ENCODE results near the gene ZNF710. TPM values are rescaled to one million over a fixed set of nuclear protein-coding genes. Genes with fewer than 3 reads are reported as not detected.
A peak's percentile ranks its signal among the peaks of the same experiment; 100 is the strongest.

The ZNF710 gene
- total RNA-seq, 1 donor from 2014 or later, result 5.6 TPM

DNA sequence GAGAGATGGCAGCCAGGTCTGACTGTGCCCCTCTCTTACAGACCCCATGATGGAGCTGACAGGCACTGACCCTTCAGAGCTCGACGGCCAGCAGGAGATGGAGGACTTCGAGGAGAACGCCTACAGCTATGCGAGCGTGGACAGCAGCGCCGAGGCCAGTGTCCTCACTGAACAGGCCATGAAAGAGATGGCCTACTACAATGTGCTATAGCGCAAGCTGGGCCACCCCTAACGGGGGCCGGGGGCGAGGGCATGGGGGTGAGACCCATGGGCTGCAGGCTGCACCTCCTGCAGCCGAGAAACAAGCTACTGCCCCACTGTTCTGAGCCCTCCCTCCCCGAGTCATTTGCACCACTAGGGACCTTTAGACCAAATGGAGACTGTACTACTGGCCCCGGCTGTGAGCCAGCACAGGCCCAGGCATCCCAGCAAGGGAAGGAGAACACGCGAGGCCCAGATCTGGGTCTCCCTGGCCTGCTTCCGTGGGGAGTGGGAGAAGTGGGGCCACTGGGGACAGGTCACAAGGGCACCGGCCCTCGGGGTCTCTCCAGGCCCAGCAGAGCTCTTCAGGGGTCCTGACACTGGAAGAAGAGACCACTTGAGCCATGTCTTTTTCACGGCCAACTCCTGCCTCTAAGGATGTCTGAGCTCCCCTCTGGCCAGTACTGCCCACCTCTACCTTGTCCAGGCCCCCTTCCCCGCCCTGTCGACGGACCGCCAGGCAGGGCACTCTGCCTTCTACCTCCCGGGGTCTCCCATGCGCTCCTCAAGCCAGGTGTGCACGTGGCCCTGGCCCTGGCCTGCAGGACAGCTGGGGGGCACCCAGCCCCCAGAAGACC, 78.7 kb downstream of the ZNF710 start:
- DNase-seq, result no peak

DNA sequence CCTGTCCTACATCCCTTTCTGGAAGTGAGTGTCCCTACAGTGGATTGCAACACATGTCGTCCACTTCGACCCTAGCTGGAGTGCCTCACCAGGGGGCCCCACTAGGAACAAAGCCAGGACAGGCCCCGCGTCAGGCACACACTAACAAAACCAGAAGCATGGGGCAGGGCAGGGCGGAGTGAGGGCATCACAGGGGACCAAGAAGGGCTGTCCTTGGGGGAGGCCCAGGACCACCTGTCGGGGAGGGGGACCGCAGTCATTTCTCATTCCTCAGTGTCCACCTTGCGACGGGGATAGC, 79.3 kb downstream of the ZNF710 start:
- DNase-seq, result no peak

DNA sequence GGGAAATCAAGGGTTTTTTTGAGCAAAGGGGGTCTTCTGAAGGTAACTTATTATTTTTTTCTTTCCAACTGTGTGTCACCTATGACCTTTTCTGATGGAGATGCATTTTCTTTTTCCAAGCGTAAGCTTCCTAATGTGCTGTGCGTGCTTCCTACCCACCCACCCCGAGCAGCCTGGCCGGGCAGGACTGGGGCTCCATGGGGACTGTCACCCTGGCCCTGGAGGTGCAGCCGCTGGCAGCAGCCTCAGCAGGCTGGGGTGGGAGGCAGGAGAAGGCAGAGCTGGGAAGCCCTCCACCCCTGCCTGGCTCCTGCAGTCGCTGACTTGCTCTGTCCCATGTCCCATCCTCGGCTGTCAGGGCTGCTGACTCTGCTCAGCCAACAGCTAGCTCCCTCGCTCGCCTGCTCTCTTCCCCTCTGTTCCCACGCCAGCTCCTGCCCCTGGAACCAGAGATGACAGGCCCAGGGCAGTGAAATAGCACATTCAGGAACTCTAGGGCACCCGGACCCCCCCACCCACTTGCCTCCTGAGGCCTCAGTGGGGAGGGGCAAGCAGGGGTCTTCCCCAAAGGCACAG, 79.8 kb downstream of the ZNF710 start:
- DNase-seq, result no peak

GRCh38 chr15:90082140-90082715, 81.1 kb downstream of the ZNF710 start:
- no peak for DNase-seq

DNA sequence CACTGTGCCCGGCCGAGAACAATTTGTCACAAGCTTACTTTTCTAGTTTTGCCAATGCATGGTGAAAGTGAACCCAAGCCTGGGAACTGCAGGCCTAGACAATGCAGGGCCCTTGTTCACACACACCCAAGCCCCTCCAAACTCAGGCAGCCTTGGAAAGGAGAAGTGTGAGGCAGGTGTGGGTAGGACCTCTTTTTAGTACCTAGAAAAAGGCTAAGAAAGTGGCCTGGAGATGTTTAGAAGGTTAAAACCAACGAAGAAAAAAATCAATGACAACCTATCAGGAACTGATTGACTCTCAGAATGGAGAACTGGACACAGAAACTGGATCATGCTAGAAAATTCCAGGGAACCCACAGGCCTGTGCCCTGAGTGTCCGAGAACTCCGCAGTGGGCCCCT, 82.3 kb downstream of the ZNF710 start:
- no peak for DNase-seq

GRCh38 chr15:90083954-90084607, 83.0 kb downstream of the ZNF710 start:
- DNase-seq, result no peak

- no peak for DNase-seq
Observed at GRCh38 chr15:90084876-90085423, 83.8 kb downstream of the ZNF710 start.

DNA sequence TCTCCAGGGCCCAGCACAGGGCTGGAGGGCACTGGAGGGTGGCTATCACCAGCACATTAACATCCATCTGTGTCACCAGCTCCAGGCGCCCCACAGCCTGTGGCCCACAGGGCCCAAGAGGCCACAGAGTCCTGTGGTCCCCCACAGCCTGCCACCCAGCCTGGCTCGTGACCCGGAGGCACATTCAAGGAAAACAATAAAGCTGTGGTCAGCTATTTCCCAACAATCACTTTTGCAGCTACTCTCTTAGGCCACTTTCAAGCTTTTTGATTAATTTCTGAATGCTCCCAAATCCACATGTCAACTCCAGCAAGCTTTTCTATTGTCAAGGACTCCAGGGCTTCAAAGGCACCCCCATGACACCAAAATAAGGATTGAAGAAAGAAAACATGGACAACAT, 84.4 kb downstream of the ZNF710 start:
- no peak for DNase-seq

DNA sequence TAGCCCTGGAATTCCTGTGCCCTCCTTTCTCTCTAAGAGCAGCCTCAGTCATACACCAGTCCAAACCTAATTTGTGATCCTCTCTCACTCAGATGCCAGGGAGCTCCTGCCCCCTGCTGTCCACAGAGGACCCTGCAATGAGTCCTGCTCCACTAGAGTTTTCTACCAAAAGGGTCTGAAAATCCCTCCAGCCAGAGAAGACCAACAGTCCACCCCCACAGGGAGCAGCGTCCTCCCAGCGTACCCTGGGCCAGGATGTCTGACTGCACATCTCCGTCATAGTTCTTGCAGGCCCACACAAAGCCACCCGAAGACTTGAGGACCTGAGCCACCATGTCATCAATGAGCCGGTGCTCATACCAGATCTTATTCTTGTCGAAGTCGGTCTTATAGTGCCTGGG, 85.7 kb downstream of the ZNF710 start:
- no peak for DNase-seq

GRCh38 chr15:90087454-90088154, 86.5 kb downstream of the ZNF710 start:
- DNase-seq, result no peak

- DNase-seq, result no peak
Observed at GRCh38 chr15:90090226-90090848, 89.2 kb downstream of the ZNF710 start.

GRCh38 chr15:90091156-90091931, 90.2 kb downstream of the ZNF710 start:
- DNase-seq, result no peak

DNA sequence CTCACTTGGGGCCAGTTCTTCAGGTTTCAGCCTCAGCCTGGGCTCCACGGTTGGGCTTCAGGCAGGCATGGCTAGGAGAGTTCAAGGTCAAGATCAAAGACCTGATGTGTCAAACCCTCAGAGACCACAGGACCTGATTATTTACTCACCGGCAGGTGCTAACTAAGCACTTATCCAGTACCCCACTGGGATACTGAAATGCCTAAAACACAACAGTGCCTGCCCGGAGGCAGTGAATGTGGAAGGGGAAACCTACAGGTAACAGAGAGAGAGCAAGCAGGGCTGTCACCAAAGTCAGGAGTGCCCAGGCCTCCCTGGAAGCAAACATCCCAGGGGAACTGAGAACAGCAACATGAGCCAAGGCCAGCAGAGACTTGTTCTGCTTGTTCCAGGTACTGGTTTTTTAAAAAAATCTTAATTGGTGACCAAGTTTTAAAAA, 94.4 kb downstream of the ZNF710 start:
- DNase-seq, result no peak

- no peak for DNase-seq
Observed at GRCh38 chr15:90097475-90097874, 96.4 kb downstream of the ZNF710 start.

- DNase-seq, result no peak
Observed at GRCh38 chr15:90099072-90099867, 98.1 kb downstream of the ZNF710 start.

DNA sequence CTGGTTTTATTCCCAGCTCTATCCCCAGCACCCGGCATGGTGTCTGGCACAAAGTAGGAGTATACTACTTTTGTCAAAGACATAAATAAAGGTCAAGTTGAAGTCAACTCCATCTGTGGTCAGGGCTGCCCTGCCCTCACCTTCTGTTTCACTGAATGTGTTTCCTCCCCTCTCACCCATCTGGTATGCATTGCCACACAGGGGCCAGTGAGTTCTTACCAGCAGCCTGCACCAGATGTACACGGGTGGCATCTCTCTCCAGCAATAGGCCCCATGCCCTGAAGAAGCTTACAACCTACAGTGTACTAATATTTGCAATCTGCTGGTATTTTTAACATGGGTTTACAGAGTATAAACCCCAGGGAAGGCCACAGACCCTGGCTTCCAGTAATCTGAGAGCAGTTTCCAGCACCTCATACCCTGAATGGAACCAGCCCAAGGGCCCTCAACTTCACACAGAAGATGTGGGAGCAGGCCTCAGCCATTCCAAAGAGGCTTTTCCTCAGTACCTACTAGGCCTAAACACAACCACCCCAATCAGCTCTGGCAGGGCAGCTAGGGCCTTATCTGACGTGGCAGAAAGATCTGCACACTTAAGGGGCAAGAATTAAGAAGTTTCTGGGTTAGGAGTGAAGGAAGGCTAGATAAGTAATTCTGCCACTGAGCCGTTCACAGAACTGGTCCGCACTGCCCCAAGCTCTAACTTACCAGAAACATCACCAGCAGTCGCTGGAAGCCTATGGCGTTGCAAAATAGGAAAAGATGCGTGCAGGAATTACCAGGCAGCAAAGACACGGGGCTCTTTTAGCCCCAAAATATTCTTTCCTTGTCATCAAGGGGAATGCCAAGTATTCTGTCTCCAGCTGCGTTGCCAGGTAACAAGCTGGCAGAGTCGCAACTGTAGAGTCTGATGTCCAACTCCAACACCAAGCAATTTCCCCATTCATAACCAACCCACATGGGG, 99.0 kb downstream of the ZNF710 start:
- peak; percentile 86 for DNase-seq

GRCh38 chr15:90101130-90101968, 100.2 kb downstream of the ZNF710 start:
- peak; percentile 87 for DNase-seq
